NB4 (cell line): ENCODE measurements around the gene AQP10.
"Not testable (repeated sequence)": the region's sequence is repeated elsewhere in the genome, so short reads cannot be mapped to it uniquely, and the experiment has no call there.

ENCODE experiments used
- DNase-seq: peaks from one replicate; pipeline ENCODE4 v3.0.0; 2010; ENCODE audit warnings: low read depth
- H3K4me3 ChIP-seq: one replicate; pipeline ENCODE4 v1.5.1; 2011; ENCODE audit warnings: mild to moderate bottlenecking, low read depth, low read length, moderate library complexity
- CTCF ChIP-seq: IDR thresholded peaks from one replicate; pipeline ENCODE4 v1.5.1; 2012; ENCODE audit warnings: low read depth, low read length
- MYC ChIP-seq: IDR thresholded peaks from 2 replicates; pipeline ENCODE4 v1.6.1; 2011; ENCODE audit warnings: low read depth, low read length
- POLR2A ChIP-seq: IDR thresholded peaks from 2 replicates; pipeline ENCODE4 v1.6.1; 2011; ENCODE audit warnings: mild to moderate bottlenecking; ENCODE audit not compliant: insufficient read length; ENCODE audit errors: extremely low read depth
- TF ChIP-seq, protein P1 (sequence below): IDR thresholded peaks from 2 replicates; pipeline ENCODE4 v1.6.1; 2011; ENCODE audit warnings: low read depth, low read length

Gene AQP10

GRCh38 chr1:154335025-154335714 is 14.3 kb downstream of the AQP10 start:
- no peak overlapping the region for H3K4me3 ChIP-seq
- TF ChIP-seq, protein P1, sequence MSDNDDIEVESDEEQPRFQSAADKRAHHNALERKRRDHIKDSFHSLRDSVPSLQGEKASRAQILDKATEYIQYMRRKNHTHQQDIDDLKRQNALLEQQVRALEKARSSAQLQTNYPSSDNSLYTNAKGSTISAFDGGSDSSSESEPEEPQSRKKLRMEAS, result peak; percentile 56
- TF ChIP-seq CTCF, result peak; percentile 76
- peak; percentile 15; the same call in 1 of the 2 replicates for TF ChIP-seq MYC
- TF ChIP-seq POLR2A, result no peak
- DNase-seq, result peak; percentile 86

DNA sequence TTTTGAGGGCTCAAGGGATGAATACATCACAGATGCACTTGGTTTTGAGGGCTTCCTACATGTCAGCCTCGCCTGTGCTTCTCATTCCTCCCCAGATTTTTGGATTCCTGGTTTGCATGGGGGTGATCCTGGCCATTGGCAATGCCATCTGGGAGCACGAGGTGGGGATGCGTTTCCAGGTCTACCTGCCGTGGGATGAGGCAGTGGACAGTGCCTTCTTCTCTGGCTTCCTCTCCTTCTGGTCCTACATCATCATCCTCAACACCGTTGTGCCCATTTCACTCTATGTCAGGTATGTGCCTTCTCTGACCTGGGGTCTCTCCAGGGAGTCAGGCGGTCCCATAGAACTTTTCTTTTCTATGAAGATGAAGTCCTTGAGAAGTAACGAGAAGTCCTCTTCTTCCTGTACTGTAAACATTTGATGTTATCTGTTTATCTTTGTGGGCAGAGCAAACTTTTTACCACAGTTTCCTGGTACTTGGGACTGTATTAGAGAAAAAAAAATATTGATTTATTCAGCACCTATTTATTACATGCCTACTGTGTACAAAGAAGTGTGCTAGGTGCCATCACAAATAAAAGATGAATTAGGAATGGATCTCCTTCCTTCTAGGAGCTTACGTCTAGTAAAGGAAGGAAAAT is 16.5 kb downstream of the AQP10 start:
- no peak for DNase-seq
- no peak overlapping the region for H3K4me3 ChIP-seq
- no peak for TF ChIP-seq POLR2A
- TF ChIP-seq CTCF, result no peak
- TF ChIP-seq MYC, result no peak
- TF ChIP-seq, protein P1, result no peak

GRCh38 chr1:154338875-154339274 is 18.0 kb downstream of the AQP10 start:
- TF ChIP-seq MYC, result no peak
- TF ChIP-seq, protein P1, result no peak
- no peak for TF ChIP-seq CTCF
- TF ChIP-seq POLR2A, result no peak
- DNase-seq, result no peak
- no peak overlapping the region for H3K4me3 ChIP-seq

DNA sequence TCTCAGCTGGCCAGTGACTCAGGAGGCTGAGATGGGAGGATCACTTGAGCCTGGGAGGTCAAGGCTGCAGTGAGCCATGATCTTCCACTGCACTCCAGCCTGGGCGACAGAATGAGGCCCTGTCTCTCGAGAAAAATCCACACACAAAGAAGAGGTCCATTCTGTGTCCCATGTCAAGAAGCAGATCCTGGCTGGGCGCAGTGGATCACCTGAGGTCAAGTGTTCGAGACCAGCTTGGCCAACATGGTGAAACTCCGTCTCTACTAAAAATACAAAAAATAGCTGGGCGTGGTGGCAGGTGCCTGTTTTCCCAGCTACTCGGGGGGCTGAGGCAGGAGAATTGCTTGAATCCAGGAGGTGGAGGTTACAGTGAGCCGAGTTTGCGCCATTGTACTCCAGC is 20.5 kb downstream of the AQP10 start:
- not testable (repeated sequence) for DNase-seq, H3K4me3 ChIP-seq

- no peak for DNase-seq
- TF ChIP-seq CTCF (no peak), MYC (no peak), POLR2A (no peak)
- H3K4me3 ChIP-seq, result no peak overlapping the region
Measured at GRCh38 chr1:154342132-154342531, 21.2 kb downstream of the AQP10 start.

DNA sequence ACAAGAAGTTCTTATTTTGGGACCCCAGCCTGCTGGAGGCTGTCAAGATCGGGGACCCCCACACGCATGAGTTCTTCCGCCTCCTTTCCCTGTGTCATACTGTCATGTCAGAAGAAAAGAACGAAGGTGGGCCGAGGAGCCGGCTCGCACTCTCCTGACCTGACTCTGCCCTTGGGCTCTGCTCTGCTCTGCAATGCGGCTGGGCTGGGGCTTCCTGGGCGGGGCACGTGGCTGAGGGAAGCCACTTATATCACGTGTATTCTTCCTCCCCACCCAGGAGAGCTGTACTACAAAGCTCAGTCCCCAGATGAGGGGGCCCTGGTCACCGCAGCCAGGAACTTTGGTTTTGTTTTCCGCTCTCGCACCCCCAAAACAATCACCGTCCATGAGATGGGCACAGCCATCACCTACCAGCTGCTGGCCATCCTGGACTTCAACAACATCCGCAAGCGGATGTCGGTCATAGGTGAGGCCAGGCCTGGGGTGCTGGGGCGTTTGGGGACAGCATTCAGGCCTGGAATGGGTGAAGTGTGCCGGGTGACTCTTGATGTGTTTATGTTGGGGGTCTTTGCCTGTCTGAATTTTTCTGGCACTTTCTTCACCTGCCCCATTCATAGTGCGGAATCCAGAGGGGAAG is 22.1 kb downstream of the AQP10 start:
- DNase-seq, result no peak
- TF ChIP-seq, protein P1, result peak; percentile 89
- no peak for TF ChIP-seq POLR2A
- H3K4me3 ChIP-seq, result no peak overlapping the region
